D721Med (cell line): Measurements from ENCODE around the gene GPD1.
"Not testable (repeated sequence)": the region's sequence is repeated elsewhere in the genome, so short reads cannot be mapped to it uniquely, and the experiment has no call there.

Experiments used
- DNase-seq: peaks from one replicate; pipeline ENCODE4 v3.0.0; 2011; ENCODE audit warnings: low spot score; ENCODE audit not compliant: insufficient read length
- FAIRE-seq: peaks from 2 replicates; lab custom pipeline; 2011; peaks lifted over from hg19 to GRCh38; lab: Jason Lieb, UNC
- CTCF ChIP-seq: IDR thresholded peaks from 2 replicates; pipeline ENCODE4 v1.5.1; 2012; ENCODE audit warnings: mild to moderate bottlenecking, control low read depth; ENCODE audit not compliant: insufficient read depth; ENCODE audit errors: missing control alignments

Gene GPD1

DNA sequence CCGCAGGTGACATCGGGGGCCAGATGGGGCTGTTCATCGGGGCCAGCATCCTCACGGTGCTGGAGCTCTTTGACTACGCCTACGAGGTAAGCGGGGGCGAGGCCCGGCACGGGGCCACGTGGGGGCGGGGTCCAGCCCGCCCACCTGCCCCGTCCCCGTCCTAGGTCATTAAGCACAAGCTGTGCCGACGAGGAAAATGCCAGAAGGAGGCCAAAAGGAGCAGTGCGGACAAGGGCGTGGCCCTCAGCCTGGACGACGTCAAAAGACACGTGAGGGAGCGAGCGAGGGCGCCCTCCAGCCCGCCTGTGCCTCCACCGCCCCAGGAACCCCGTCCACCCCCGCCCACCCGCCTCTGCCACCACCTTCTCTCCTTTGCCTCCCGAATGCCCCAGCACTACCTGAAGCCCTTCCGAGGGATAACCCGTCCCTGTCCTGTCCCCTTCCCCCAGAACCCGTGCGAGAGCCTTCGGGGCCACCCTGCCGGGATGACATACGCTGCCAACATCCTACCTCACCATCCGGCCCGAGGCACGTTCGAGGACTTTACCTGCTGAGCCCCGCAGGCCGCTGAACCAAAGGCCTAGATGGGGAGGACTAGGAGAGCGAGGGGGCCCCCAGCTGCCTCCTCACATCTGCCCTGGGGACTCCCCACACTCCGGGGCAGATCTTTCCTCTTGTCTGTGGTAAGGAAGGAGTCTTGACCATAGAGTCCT, 22.6 kb upstream of the GPD1 start:
- FAIRE-seq (no peak), DNase-seq (no peak)
- TF ChIP-seq CTCF: no peak

DNA sequence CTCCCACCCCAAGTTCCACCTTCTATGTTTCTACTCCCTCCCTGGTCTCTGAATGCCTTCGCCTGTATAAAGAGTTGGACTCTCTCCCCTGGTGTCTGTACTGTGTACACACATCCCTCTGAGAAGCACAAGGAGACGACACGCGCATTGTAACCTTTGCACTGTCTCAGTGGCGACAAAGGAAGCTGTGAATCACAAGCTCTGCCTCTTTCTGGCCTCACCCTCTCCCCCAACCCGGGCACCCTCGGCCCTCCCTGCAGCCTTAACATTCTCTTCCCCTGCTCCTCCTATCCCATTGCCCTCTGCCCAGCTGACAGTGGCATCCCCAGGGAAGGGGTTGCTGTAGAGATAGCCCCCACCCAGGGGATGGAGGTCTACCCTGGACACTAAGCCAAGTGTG, 21.2 kb upstream of the GPD1 start:
- no peak for DNase-seq

GRCh38 chr12:50083301-50083700, 20.5 kb upstream of the GPD1 start:
- FAIRE-seq (no peak), DNase-seq (no peak)
- no peak for TF ChIP-seq CTCF

More for the DNA sequence above, 21.2 kb upstream of the GPD1 start:
- no peak for TF ChIP-seq CTCF
- FAIRE-seq: no peak

GRCh38 chr12:50084409-50084774, 19.4 kb upstream of the GPD1 start:
- not testable (repeated sequence) for DNase-seq, FAIRE-seq

DNA sequence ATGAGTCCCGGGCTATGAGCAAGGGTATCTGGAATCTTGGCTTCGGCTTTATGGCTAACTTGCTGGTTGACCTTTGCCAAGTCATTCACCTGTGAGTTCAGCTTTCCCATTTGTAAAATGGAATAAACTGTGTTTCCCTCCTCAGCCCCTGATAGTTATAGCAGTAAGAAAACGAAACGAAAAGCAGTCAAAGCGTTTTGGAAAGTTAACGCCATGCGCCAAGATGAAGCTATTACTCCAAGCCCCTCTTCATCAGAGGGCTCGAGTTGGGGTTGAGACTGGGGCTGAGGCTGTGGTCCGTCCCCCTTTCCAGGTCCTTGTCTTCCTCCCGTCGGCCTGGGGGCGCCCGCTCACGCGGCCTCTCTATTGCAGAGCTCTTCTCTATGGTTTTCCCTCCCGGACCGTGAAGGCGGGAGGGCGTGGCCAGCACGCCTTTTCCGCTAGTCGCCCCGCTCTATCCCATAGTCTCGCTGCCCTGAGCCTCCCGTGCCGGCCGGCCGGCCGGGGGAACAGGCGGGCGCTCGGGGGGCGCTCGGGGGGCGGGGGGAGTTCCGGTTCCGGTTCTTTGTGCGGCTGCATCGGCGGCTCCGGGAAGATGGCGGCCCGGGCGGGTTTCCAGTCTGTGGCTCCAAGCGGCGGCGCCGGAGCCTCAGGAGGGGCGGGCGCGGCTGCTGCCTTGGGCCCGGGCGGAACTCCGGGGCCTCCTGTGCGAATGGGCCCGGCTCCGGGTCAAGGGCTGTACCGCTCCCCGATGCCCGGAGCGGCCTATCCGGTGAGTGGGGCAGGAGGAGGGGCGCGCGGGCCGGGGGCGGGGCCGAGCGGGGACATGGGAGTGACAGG, 18.8 kb upstream of the GPD1 start, which contains the start of gene SMARCD1:
TSS of gene SMARCD1 (plus strand) at position 568 of the 840 bp plus-strand sequence. CDS start at position 596, 28 bp downstream.
- TF ChIP-seq CTCF: peak; percentile 75
- FAIRE-seq (no peak), DNase-seq (peak; percentile 86)

GRCh38 chr12:50085615-50086072, 18.2 kb upstream of the GPD1 start:
- DNase-seq: no peak
- FAIRE-seq: no peak
- no peak for TF ChIP-seq CTCF

GRCh38 chr12:50086148-50086547, 17.7 kb upstream of the GPD1 start:
- DNase-seq: no peak
- FAIRE-seq: no peak
- no peak for TF ChIP-seq CTCF
